Skeletal muscle tissue (tissue), 4 donors: Measurements from ENCODE around the gene RARRES2. TPM values are rescaled to one million over a fixed set of nuclear protein-coding genes. Genes with fewer than 3 reads are reported as not detected.
"Not testable (repeated sequence)": the region's sequence is repeated elsewhere in the genome, so short reads cannot be mapped to it uniquely, and the experiment has no call there.

Experiments used
- H3K27ac ChIP-seq: one replicate; pipeline ENCODE4 v1.7.0; 2013; ENCODE audit warnings: mild to moderate bottlenecking, low read depth, low read length, inconsistent platforms
- H3K27me3 ChIP-seq, 3 donors: one replicate each; pipeline ENCODE4 v1.7.0; 2013; ENCODE audit warnings: low read length in 3 of 3; ENCODE audit not compliant: control insufficient read depth in 3 of 3, insufficient read depth in 3 of 3
- H3K36me3 ChIP-seq, 3 donors: one replicate each; pipeline ENCODE4 v1.7.0; 2013; ENCODE audit warnings: low read length in 3 of 3; ENCODE audit not compliant: control insufficient read depth in 3 of 3, insufficient read depth in 3 of 3
- H3K4me1 ChIP-seq, 3 donors: one replicate each; pipeline ENCODE4 v1.7.0; 2013; ENCODE audit warnings: low read length in 3 of 3, mild to moderate bottlenecking in 3 of 3; ENCODE audit not compliant: control insufficient read depth in 3 of 3, insufficient read depth in 3 of 3
- H3K4me3 ChIP-seq, 3 donors: one replicate each; pipeline ENCODE4 v1.7.0; 2013; ENCODE audit warnings: low read length in 3 of 3
- H3K9ac ChIP-seq, 3 donors: one replicate each; pipeline ENCODE4 v1.7.0; 2013; ENCODE audit warnings: low read length in 3 of 3, mild to moderate bottlenecking in 3 of 3, moderate library complexity in 2 of 3, low read depth in 1 of 3
- H3K9me3 ChIP-seq, 3 donors: one replicate each; pipeline ENCODE4 v1.7.0; 2013; ENCODE audit warnings: low read length in 3 of 3; ENCODE audit not compliant: control insufficient read depth in 3 of 3
- total RNA-seq: library from RNA; depleted of rRNA; stranded (reverse); fragments of >200 nt; gene quantifications from one replicate; pipeline ENCODE4 v1.2.3, GENCODE V29; 2014
- donor health status: Osteomylitis.

The RARRES2 gene
- total RNA-seq, 1 donor from 2014 or later = 54.3 TPM

DNA sequence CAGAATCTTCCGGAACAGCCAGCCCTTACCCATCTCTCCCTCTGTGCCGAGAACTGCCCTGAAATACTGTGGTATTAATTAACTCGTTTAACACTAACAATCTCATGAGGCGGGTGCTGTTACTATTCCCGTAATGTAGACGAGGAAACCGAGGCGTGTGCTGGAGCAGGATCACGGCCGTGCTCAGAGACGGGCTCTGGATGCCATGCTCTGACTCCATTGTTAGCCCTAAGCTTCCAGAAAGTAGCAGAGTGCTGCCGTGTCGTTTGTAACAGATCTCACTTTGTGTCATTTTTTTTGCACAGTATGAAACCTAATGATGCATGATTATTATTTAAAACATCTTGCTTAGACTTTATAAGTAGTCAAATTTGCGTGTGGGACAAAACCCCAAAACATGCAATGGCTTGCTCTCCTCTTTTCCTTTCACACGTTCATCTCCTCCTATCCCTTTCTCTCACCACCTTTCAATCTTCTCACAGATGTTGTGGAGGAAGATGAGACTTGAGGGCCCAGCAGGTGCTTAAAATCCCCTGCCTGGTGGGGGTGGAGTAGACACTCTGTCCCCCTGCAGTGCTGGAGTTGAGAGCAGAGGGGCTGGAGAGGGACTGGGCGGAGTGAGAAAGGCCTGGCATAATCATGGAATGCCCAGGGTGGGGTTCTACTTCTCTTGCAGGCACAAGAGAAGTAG is 17.6 kb downstream of the RARRES2 start:
- peaks cover 4 to 9% (median 8%) of the 10 kb centered on the region in 3 donors for H3K4me1 ChIP-seq
- H3K9ac ChIP-seq = peak overlapping the region in 2 of 3 donors; percentile 53 to 79
- H3K27ac ChIP-seq = no peak overlapping the region
- H3K9me3 ChIP-seq = no peaks in the 10 kb centered on the region
- peaks cover 5 to 9% (median 9%) of the 10 kb centered on the region in 3 donors for H3K27me3 ChIP-seq
- no peaks in the 10 kb centered on the region for H3K36me3 ChIP-seq
- H3K4me3 ChIP-seq = peak overlapping the region; percentile 67 to 78 (median 73)

- Histone ChIP-seq H3K9me3 (no peaks in the 10 kb centered on the region), H3K27me3 (peaks cover 5 to 9% (median 9%) of the 10 kb centered on the region in 3 donors), H3K27ac (no peak within 1 kb of the TSS), H3K4me1 (peaks cover 4 to 9% (median 8%) of the 10 kb centered on the region in 3 donors), H3K36me3 (no peaks in the 10 kb centered on the region), H3K9ac (peak within 1 kb of the TSS; percentile 53 to 79 (median 71)), H3K4me3 (peak within 1 kb of the TSS; percentile 67 to 78 (median 73))
Observed at GRCh38 chr7:150322833-150323681, 18.4 kb downstream of the RARRES2 start, which contains the start of the genes ACTR3C and LRRC61. Gene ACTR3C, minus strand, starts transcription at chr7:150323545. Its CDS starts 28,249 bp downstream, at chr7:150295296. Gene LRRC61, plus strand, starts transcription at chr7:150323355. Its CDS starts 13,507 bp downstream, at chr7:150336862.

GRCh38 chr7:150322114-150322832 is 19.2 kb downstream of the RARRES2 start:
- Histone ChIP-seq H3K4me1 (peaks cover 4 to 9% (median 8%) of the 10 kb centered on the region in 3 donors), H3K36me3 (no peaks in the 10 kb centered on the region), H3K27ac (no peak overlapping the region), H3K9me3 (no peaks in the 10 kb centered on the region), H3K4me3 (peak overlapping the region; percentile 67 to 78 (median 73)), H3K9ac (peak overlapping the region; percentile 53 to 79 (median 71)), H3K27me3 (peaks cover 5 to 9% (median 9%) of the 10 kb centered on the region in 3 donors)

DNA sequence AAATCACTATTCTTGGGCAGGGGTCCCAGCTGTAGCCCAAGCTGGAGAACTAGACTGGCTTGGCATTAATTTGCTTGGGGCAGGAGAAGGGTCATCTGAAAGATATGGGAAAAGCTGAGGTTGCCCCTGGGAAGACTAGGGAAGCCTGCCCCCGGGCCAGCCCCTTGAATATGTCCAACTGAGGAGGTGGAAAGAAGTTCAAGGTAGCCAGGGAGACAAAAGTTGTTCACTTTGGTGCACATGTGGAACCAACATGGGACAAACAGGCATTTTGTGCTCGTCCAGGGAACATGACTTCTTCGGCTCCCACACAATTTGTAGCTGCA is 19.7 kb downstream of the RARRES2 start:
- Histone ChIP-seq H3K4me3 (no peak overlapping the region), H3K27ac (no peak overlapping the region), H3K27me3 (peaks cover 5 to 9% (median 9%) of the 10 kb centered on the region in 3 donors), H3K9ac (no peak overlapping the region), H3K36me3 (no peaks in the 10 kb centered on the region), H3K9me3 (no peaks in the 10 kb centered on the region), H3K4me1 (peaks cover 4 to 9% (median 8%) of the 10 kb centered on the region in 3 donors)

DNA sequence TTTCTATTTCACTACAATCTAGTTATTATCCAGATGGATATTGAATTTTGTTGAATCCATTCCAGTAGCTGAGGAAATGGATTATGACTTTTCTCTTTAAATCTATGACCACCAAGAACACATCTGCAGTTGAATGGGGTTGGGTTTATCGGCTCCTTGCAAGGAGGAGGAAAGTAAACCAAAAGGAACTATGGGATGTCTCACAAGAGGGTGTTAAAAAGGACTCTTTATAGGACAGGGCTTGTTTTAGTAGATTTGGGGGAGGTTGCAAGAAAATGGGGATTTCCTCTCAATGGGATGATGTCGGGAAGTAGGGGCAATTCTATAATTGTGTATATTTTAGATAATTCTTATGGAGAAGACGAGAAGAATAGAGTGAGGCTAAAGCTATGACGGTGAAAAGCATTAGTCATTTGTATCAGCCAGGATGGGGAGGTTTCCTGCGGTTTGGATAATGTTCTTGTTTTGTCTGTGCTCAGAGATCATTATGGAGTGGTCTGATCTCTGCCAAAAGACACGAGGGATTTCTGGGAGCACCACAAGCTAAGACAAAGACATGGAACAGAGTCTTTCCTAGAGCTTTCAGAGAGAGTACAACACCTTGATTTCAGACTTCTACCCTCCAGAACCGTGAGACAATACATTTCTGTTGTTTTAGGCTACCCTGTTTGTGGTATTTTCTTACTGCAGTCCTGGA is 23.5 kb downstream of the RARRES2 start:
- Histone ChIP-seq H3K27ac (no peak overlapping the region), H3K4me1 (peaks cover 2 to 4% (median 2%) of the 10 kb centered on the region in 3 donors), H3K27me3 (peaks cover 0 to 2% (median 2%) of the 10 kb centered on the region in 3 donors), H3K9me3 (no peaks in the 10 kb centered on the region), H3K9ac (no peak overlapping the region), H3K4me3 (no peak overlapping the region), H3K36me3 (no peaks in the 10 kb centered on the region)

DNA sequence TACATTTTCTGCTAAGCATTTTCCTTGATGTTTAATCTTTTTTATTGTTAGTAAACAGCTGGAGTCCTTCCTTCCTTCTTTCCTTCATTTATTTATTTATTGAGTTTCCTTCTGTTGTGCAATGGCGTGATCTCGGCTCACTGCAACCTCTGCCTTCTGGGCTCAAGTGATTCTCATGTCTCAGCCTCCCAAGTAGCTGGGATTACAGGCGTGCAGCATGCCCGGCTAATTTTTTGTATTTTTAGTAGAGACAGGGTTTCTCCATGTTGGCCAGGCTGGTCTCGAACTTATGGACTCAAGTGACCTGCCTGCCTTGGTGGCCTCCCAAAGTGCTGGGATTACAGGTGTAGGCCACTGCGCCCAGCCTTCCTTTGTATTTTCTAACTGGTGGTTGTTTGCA is 24.4 kb downstream of the RARRES2 start:
- H3K4me1 ChIP-seq, H3K27me3 ChIP-seq, H3K9me3 ChIP-seq, H3K4me3 ChIP-seq, H3K9ac ChIP-seq, H3K27ac ChIP-seq, H3K36me3 ChIP-seq: not testable (repeated sequence)

GRCh38 chr7:150314639-150315239 is 26.7 kb downstream of the RARRES2 start:
- Histone ChIP-seq H3K9me3 (no peaks in the 10 kb centered on the region), H3K4me3 (no peak overlapping the region), H3K27ac (no peak overlapping the region), H3K4me1 (no peaks in the 10 kb centered on the region), H3K9ac (no peak overlapping the region), H3K36me3 (no peaks in the 10 kb centered on the region), H3K27me3 (no peaks in the 10 kb centered on the region)

- no peaks in the 10 kb centered on the region for H3K9me3 ChIP-seq
- no peak overlapping the region for H3K4me3 ChIP-seq
- H3K9ac ChIP-seq = no peak overlapping the region
- H3K4me1 ChIP-seq = no peaks in the 10 kb centered on the region
- H3K27me3 ChIP-seq = no peaks in the 10 kb centered on the region
- no peak overlapping the region for H3K27ac ChIP-seq
- no peaks in the 10 kb centered on the region for H3K36me3 ChIP-seq
Observed at GRCh38 chr7:150313870-150314269, 27.6 kb downstream of the RARRES2 start.

DNA sequence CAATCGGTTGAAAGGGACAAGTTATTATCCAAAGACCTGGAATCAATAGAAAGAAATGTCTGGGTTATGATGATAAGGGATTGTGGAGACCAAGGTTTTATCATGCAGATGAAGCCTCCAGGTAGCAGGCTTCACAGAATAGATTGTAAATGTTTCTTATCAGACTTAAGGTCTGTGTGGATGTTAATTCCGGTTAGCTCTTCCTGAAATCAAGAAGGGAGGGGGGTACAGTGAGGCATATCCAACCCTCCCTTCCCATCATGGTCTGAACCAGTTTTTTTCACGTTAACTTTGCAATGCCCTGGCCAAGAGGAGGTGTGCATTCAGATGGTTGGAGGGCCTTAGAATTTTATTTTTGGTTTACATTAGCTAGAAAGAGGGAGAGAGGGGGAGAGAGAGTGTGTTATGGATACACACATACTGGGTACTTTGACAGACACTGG is 28.0 kb downstream of the RARRES2 start:
- no peak overlapping the region for H3K27ac ChIP-seq
- no peak overlapping the region for H3K4me3 ChIP-seq
- no peak overlapping the region for H3K9ac ChIP-seq
- H3K4me1 ChIP-seq = no peaks in the 10 kb centered on the region
- H3K36me3 ChIP-seq = no peaks in the 10 kb centered on the region
- no peaks in the 10 kb centered on the region for H3K9me3 ChIP-seq
- no peaks in the 10 kb centered on the region for H3K27me3 ChIP-seq
